Activated CD4-positive, CD25-positive, alpha-beta regulatory T cell treated with anti-CD3 and anti-CD28 coated beads, Interleukin-2, amount 50 U/mL, for 16 hours (primary cell): ENCODE data around the gene TMEM270.
"Not testable (repeated sequence)": the region's sequence is repeated elsewhere in the genome, so short reads cannot be mapped to it uniquely, and the experiment has no call there.

Source experiments
- DNase-seq: peaks from one replicate; pipeline ENCODE4 v3.0.0-alpha.2; 2020; ENCODE audit warnings: low read depth, low spot score

The TMEM270 gene

GRCh38 chr7:73852500-73852899 lies 8.5 kb upstream of the TMEM270 start:
- DNase-seq, result no peak

GRCh38 chr7:73856941-73857340 lies 4.0 kb upstream of the TMEM270 start:
- DNase-seq, result no peak

- DNase-seq, result no peak
These were observed 2.2 kb upstream of the TMEM270 start for GRCh38 chr7:73858807-73859206.

GRCh38 chr7:73861305-73861704 lies 346 bp downstream of the TMEM270 start:
- DNase-seq, result no peak

- DNase-seq, result no peak
These were observed 4.2 kb downstream of the TMEM270 start for GRCh38 chr7:73864981-73865711.

- no peak for DNase-seq
These were observed 4.9 kb downstream of the TMEM270 start for GRCh38 chr7:73865738-73866445.

GRCh38 chr7:73866446-73866767 lies 5.4 kb downstream of the TMEM270 start:
- no peak for DNase-seq

- no peak for DNase-seq
These were observed 8.2 kb downstream of the TMEM270 start for GRCh38 chr7:73869011-73869798.

GRCh38 chr7:73870041-73870492 lies 9.1 kb downstream of the TMEM270 start:
- DNase-seq, result no peak

GRCh38 chr7:73871163-73872011 lies 10.4 kb downstream of the TMEM270 start:
- DNase-seq, result no peak

- DNase-seq, result no peak
These were observed 11.3 kb downstream of the TMEM270 start for GRCh38 chr7:73872056-73872908.

- DNase-seq, result no peak
These were observed 15.4 kb downstream of the TMEM270 start for GRCh38 chr7:73876361-73876760.

- DNase-seq, result no peak
These were observed 16.0 kb downstream of the TMEM270 start for GRCh38 chr7:73876973-73877372.

GRCh38 chr7:73879977-73880681 lies 19.2 kb downstream of the TMEM270 start:
- no peak for DNase-seq

GRCh38 chr7:73880755-73881328 lies 19.9 kb downstream of the TMEM270 start:
- no peak for DNase-seq

GRCh38 chr7:73881352-73882046 lies 20.5 kb downstream of the TMEM270 start:
- no peak for DNase-seq

GRCh38 chr7:73882047-73882402 lies 21.1 kb downstream of the TMEM270 start:
- DNase-seq, result no peak

- not testable (repeated sequence) for DNase-seq
These were observed 24.0 kb downstream of the TMEM270 start for GRCh38 chr7:73884867-73885422.
